DMS53 treated with DMSO at 0.1 percent for 48 hours (cell line): ENCODE data around the gene GRN.
"Not testable (repeated sequence)": the region's sequence is repeated elsewhere in the genome, so short reads cannot be mapped to it uniquely, and the experiment has no call there.

Source experiments
- DNase-seq: peaks from one replicate; lab custom pipeline; 2025; ENCODE audit not compliant: unreplicated experiment; lab: John Stamatoyannopoulos, UW

Gene GRN

GRCh38 chr17:44346064-44346844 lies 1.2 kb downstream of the GRN start:
- DNase-seq: no peak

- not testable (repeated sequence) for DNase-seq
Measured at GRCh38 chr17:44347206-44348055, 2.3 kb downstream of the GRN start.

DNA sequence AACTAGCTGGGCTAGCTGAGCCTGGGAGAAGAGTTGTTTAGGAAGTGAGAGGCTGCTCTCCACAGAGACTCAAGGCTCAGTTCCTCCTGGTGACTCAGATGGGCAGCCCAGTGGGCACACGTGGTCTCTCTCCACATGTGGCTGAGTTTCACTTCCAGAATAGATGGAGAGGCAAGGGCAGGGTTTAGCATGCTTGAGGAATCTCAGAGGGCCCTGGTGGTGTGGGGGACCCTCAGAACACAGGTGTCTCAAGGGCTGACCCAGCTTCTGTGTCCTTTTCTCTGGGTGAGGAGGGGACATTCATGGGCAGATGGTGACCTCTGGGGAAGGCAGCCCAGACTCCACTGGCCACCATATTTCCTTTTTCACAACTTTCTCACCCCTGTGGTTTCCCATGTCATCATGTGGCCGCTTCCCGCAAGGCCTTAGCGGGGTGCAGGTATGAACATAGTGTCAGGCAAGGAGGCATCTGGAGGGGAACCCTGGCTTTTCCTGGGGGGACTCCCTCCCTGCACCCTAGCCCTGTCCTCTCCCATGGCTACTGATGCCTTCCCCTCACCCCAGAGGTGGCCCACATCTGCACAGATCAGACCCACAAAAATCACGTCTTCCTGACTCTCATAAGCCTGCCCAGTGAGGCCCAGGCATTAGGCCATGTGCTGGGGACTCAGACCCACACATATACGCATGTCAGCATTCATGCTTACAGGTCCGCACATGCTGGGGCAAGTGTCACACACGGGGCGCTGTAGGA lies 3.3 kb downstream of the GRN start:
- DNase-seq: no peak

DNA sequence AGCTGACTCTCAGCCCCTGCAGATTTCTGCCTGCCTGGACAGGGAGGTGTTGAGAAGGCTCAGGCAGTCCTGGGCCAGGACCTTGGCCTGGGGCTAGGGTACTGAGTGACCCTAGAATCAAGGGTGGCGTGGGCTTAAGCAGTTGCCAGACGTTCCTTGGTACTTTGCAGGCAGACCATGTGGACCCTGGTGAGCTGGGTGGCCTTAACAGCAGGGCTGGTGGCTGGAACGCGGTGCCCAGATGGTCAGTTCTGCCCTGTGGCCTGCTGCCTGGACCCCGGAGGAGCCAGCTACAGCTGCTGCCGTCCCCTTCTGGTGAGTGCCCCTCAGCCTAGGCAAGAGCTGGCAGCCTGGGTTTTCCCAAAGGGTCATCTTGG lies 3.9 kb downstream of the GRN start:
- no peak for DNase-seq

- no peak for DNase-seq
Measured at GRCh38 chr17:44349553-44350070, 4.5 kb downstream of the GRN start.

GRCh38 chr17:44350733-44351226 lies 5.7 kb downstream of the GRN start:
- DNase-seq: peak; percentile 43

GRCh38 chr17:44351464-44351863 lies 6.4 kb downstream of the GRN start:
- no peak for DNase-seq

- no peak for DNase-seq
Measured at GRCh38 chr17:44351961-44352827, 7.1 kb downstream of the GRN start.

GRCh38 chr17:44352828-44353671 lies 7.9 kb downstream of the GRN start:
- no peak for DNase-seq

DNA sequence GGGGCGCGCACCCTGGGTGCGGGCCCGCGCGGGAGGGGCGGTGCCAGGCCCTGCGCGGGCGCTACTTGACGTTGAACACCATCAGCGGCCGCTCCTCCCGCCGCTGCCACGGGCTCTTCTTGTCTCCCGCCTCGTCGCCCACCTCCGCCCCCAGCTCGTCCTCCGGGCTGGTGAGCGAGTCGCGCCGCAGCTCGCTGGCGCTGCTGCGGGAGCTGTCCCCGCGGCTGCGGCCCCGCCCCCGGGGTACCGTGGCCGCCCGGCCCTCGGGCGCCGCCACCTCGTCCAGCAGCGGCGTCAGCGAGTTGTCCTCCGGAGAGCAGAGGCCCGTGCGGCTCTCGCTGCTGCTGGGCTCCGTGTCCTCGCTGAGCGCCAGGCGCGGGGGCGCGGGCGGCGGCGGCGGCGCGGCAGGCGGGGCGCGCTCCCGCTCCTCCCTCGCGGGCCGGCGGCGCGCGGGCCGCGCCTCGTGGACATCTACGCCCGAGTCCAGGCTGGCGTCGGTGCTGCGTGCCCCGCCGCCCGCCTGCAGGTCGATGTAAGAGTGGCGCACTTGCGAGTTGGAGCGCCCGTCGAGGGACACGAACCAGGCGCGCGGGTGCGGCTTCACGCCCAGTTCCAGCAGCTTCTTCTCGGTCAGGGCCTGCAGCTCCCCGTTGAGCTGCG lies 8.7 kb downstream of the GRN start:
- DNase-seq: no peak

- DNase-seq: no peak
Measured at GRCh38 chr17:44354582-44355561, 9.8 kb downstream of the GRN start.

DNA sequence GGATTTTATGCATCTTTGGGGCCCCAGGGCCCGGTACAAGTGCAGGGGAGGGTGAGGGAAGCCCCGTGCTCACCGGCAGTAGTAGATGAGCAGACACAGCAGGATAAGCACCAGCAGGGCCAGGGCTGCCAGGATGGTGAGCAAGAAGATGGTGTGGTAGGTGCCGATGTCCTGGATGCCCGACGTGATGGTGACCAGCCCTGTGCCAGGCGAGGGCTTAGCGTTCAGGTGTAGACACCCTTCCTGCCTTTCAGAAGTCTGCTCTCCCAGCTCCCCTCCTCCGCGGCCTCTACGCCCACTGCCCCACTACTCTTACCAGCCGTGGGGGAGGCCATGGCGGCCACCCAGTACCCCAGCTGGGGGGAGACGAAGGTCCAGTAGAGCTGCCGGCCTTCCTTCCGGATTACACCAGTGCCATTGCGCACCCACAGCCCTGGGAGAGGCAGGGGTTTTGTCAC lies 10.6 kb downstream of the GRN start:
- no peak for DNase-seq

DNA sequence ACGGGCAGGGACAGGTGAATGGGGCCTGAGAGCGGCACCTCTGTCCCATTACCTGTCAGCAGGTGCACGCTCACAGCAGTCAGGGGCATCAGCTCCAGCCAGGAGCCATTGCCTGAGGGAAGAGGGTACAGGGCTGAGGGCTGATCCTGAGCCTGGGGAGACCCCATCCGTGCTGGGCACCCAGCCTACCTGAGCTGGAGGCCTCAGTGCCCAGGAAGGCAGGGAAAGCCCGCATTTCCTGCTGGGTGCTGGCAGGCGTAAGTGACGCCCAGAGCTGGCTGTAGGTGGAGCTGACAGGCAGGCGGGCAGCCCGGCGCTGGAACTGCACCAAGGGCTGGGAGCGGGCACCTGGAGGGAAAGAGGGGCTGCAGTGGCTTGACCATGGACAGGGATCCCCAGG lies 11.1 kb downstream of the GRN start:
- DNase-seq: no peak

GRCh38 chr17:44358066-44358465 lies 13.0 kb downstream of the GRN start:
- no peak for DNase-seq

DNA sequence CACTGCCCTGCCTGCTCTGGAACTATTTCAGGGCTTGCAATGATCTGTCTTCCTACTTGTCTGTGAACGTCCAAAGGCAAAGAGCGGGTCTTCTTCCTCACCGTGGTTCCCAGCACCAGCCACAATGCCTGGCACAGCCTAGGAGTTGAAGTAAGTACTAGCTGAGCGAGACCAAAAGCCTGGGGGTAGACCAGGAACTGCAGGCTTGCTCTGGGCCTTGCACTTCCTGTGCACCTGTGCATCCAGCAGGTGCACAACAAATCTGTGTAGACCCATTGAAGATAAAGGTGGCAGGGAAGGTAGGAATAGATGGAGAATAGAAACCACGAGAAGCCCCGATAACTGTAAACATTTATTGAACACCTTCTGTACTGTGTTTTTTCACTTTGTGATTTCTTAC lies 13.9 kb downstream of the GRN start:
- no peak for DNase-seq

GRCh38 chr17:44359458-44360143 lies 14.5 kb downstream of the GRN start:
- DNase-seq: no peak

DNA sequence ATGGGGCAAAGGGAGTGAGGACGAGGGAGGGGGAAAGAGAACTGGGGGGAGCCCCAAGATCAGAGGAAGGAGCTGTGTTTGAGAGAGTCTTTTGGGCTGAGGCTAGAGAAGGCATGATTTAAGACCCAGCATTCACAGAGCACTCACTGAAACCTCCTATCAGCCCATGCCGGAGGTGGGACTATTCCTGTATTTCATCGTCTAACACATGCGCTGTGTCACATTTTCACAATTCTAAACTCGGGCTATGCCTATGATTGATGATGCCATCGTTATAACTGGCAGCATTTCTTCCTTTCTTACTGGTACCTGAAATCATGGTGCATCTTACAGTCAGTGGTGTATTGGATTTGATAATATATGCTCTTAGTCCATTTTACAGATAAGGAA lies 15.0 kb downstream of the GRN start:
- DNase-seq: no peak
